GM12878 (cell line): ENCODE results near the gene CXorf65. TPM values are rescaled to one million over a fixed set of nuclear protein-coding genes. Genes with fewer than 3 reads are reported as not detected.

Source experiments
- ATAC-seq: fragments of 200-7000 bp; cut with Tn5 transposase; 3 replicates; pipeline ENCODE4 v1.9.1; 2020; ENCODE audit warnings: mild to moderate bottlenecking, moderate library complexity
- BruUV-seq: library from RNA; stranded (reverse); fragments of 400-500 nt; replicated peaks from 2 replicates; lab custom pipeline; 2021; lab: Mats Ljungman, UMichigan
- CTCF ChIA-PET: fragments of 300-600 bp; sonication (Branson Sonifier 250); formaldehyde crosslinking; extraction: SDS; loops from one replicate; lab custom pipeline; 2021; ENCODE audit warnings: inconsistent platforms; lab: Yijun Ruan, JAX
- POLR2A ChIA-PET: fragments of 350-600 bp; formaldehyde crosslinking; extraction: SDS; loops from one replicate; lab custom pipeline; 2021; ENCODE audit warnings: inconsistent platforms; lab: Charles Lee
- RAD21 ChIA-PET: fragments of 300-600 bp; sonication (Branson Sonifier 250); formaldehyde crosslinking; loops from one replicate; lab custom pipeline; 2023; ENCODE audit warnings: antibody characterized with exemption; ENCODE audit not compliant: unreplicated experiment; lab: Charles Lee
- SMC1A ChIA-PET: fragments of 300-600 bp; sonication (Branson Sonifier 250); formaldehyde crosslinking; loops from one replicate; lab custom pipeline; 2023; ENCODE audit not compliant: unreplicated experiment, uncharacterized antibody; lab: Charles Lee
- DNase-seq: peaks from one replicate; pipeline ENCODE4 v3.0.0-alpha.2; 2011; ENCODE audit warnings: low read depth, low spot score
- FAIRE-seq: peaks from 3 replicates; lab custom pipeline; 2011; peaks lifted over from hg19 to GRCh38; lab: Jason Lieb, UNC
- H2AFZ ChIP-seq: 2 replicates; pipeline ENCODE4 v1.6.0; 2011; ENCODE audit warnings: low read depth, low read length, control low read depth; ENCODE audit not compliant: control insufficient read depth
- H3K27ac ChIP-seq: 2 replicates; pipeline ENCODE4 v1.5.1; 2011; ENCODE audit warnings: control low read depth; ENCODE audit not compliant: control insufficient read depth, insufficient read depth
- H3K27me3 ChIP-seq, 2 experiments: replicated peaks in 1 of 2; 2 replicates each; pipeline versions ENCODE4 v1.6.0 to v1.6.1; 2011; ENCODE audit warnings: low read length in 1 of 2; ENCODE audit not compliant: control insufficient read depth in 2 of 2, insufficient read depth in 2 of 2
- H3K36me3 ChIP-seq, 2 experiments: 2 replicates each; pipeline ENCODE4 v1.5.1; 2011; ENCODE audit warnings: low read length in 1 of 2; ENCODE audit not compliant: control insufficient read depth in 2 of 2, insufficient read depth in 2 of 2
- H3K4me1 ChIP-seq: 2 replicates; pipeline ENCODE4 v1.6.1; 2011; ENCODE audit warnings: mild to moderate bottlenecking, low read length, moderate library complexity, mixed read lengths; ENCODE audit not compliant: control insufficient read depth, insufficient read depth
- H3K4me2 ChIP-seq: 2 replicates; pipeline ENCODE4 v1.6.0; 2011; ENCODE audit warnings: control low read depth; ENCODE audit not compliant: control insufficient read depth, insufficient read depth
- H3K4me3 ChIP-seq: fragments of 200-600 bp; sonication (generic); 2 replicates; pipeline ENCODE4 v1.5.1; 2016
- H3K79me2 ChIP-seq: 2 replicates; pipeline ENCODE4 v1.6.0; 2011; ENCODE audit warnings: low read length; ENCODE audit not compliant: control insufficient read depth, insufficient read depth
- H3K9ac ChIP-seq: 2 replicates; pipeline ENCODE4 v1.8.0; 2011; ENCODE audit warnings: low read length, control low read depth, mixed read lengths; ENCODE audit not compliant: control insufficient read depth, insufficient read depth
- H3K9me3 ChIP-seq: replicated peaks from 3 replicates; pipeline ENCODE4 v1.5.1; 2011; ENCODE audit warnings: mild to moderate bottlenecking, low read length; ENCODE audit not compliant: control insufficient read depth, insufficient read depth
- H4K20me1 ChIP-seq: 2 replicates; pipeline ENCODE4 v1.6.0; 2011; ENCODE audit not compliant: control insufficient read depth, insufficient read depth
- BACH1 ChIP-seq: fragments of 450-650 bp; IDR thresholded peaks from 2 replicates; pipeline ENCODE4 v1.6.1; 2017; ENCODE audit warnings: mild to moderate bottlenecking, borderline replicate concordance
- CHD1 ChIP-seq: IDR thresholded peaks from 2 replicates; pipeline ENCODE4 v1.6.1; 2012; ENCODE audit warnings: low read depth, low read length, improper control_type of control experiment
- DPF2 ChIP-seq: fragments of 450-650 bp; IDR thresholded peaks from 2 replicates; pipeline ENCODE4 v1.6.1; 2017; ENCODE audit warnings: mild to moderate bottlenecking
- FOS ChIP-seq: IDR thresholded peaks from 3 replicates; pipeline ENCODE4 v1.6.1; 2011; ENCODE audit warnings: borderline replicate concordance; ENCODE audit not compliant: insufficient read length; ENCODE audit errors: extremely low read depth
- HDAC2 ChIP-seq: fragments of 200-600 bp; sonication (generic); IDR thresholded peaks from 2 replicates; pipeline ENCODE4 v1.6.1; 2017
- IRF5 ChIP-seq: fragments of 450-650 bp; IDR thresholded peaks from 2 replicates; pipeline ENCODE4 v1.6.1; 2017; ENCODE audit warnings: borderline replicate concordance
- KDM1A ChIP-seq: fragments of 200-600 bp; sonication (generic); IDR thresholded peaks from 2 replicates; pipeline ENCODE4 v1.6.1; 2016; ENCODE audit warnings: borderline replicate concordance
- MEF2A ChIP-seq: IDR thresholded peaks from 2 replicates; pipeline ENCODE4 v1.6.1; 2011; ENCODE audit warnings: low read depth, mild to moderate bottlenecking, low read length, moderate library complexity; ENCODE audit not compliant: insufficient read depth
- MEF2B ChIP-seq: fragments of 450-650 bp; IDR thresholded peaks from 2 replicates; pipeline ENCODE4 v1.6.1; 2018; ENCODE audit warnings: mild to moderate bottlenecking, moderate library complexity; ENCODE audit not compliant: partially characterized antibody, poor library complexity, severe bottlenecking
- PBX3 ChIP-seq: IDR thresholded peaks from 2 replicates; pipeline ENCODE4 v1.6.1; 2011; ENCODE audit warnings: mild to moderate bottlenecking, low read depth, low read length, moderate library complexity; ENCODE audit not compliant: insufficient replicate concordance
- TCF12 ChIP-seq: IDR thresholded peaks from 2 replicates; pipeline ENCODE4 v1.6.1; 2011; ENCODE audit warnings: low read depth, mild to moderate bottlenecking, low read length
- WGBS: methylation state at CpG from one replicate; pipeline ENCODE4 v1.1.6; 2016; ENCODE audit warnings: low lambda C conversion rate; ENCODE audit not compliant: insufficient replicate concordance, insufficient coverage; ENCODE audit errors: missing lambda C conversion rate; 5-methylcytosine and 5-hydroxymethylcytosine counted together
- in situ Hi-C: fragments of 300-500 bp; cut with MboI; formaldehyde crosslinking; loops from 9 replicates; pipeline ENCODE4 v1.14.3; 2018; ENCODE audit warnings: mixed read lengths
- intact Hi-C: fragments of 100-400 bp; cut with micrococcal nuclease; formaldehyde crosslinking; loops from one replicate; pipeline ENCODE4 v1.14.2; 2022; ENCODE audit not compliant: unreplicated experiment
- polyA plus RNA-seq, 11 experiments: library from polyadenylated mRNA; depleted of rRNA in 4 of 11; unstranded in 6 of 11; stranded (reverse) in 5 of 11; fragments of >200 nt; fragmentation: Nextera tagmentation in 4 of 11; fragmentation: Illumina TruSeq in 1 of 11; extraction: Ambion mirVana in 4 of 11; extraction: Trizol in 1 of 11; gene quantifications; 1 replicate in 1 of 11; 2 replicates in 10 of 11; pipeline versions ENCODE4 v1.2.1 to v1.2.3, GENCODE V29; 2011 to 2016; ENCODE audit warnings: inconsistent platforms in 2 of 11, missing spikeins in 2 of 11, low read depth in 1 of 11
- total RNA-seq, 4 experiments: library from RNA; depleted of rRNA in 3 of 4; stranded (reverse); fragments of >200 nt in 3 of 4; fragmentation: Illumina TruSeq in 1 of 4; extraction: Trizol in 1 of 4; gene quantifications; 2 replicates each; pipeline versions ENCODE4 v1.2.1 to v1.2.3, GENCODE V29; 2013 to 2021

The CXorf65 gene
- total and polyA plus RNA-seq, 10 of the 15 experiments (the other 5 are each of a cell fraction or from before 2014, with no cell fraction given) = 0.82 to 4.8 (median 2.3) TPM

- ChIA-PET POLR2A (no interaction called here), RAD21 (no interaction called here), CTCF (no interaction called here), SMC1A (no interaction called here)
- H4K20me1 ChIP-seq = no peaks in the 10 kb centered on the region
- no peak for FAIRE-seq
- intact Hi-C loops = no loop called here
- no peak for TF ChIP-seq IRF5
- no peak for TF ChIP-seq MEF2B
- TF ChIP-seq TCF12 = no peak
- no peak for TF ChIP-seq MEF2A
- TF ChIP-seq CHD1 = no peak
- no peak for TF ChIP-seq BACH1
- no peak for TF ChIP-seq KDM1A
- no peak for TF ChIP-seq HDAC2
- no peak for TF ChIP-seq PBX3
- TF ChIP-seq DPF2 = no peak
- TF ChIP-seq FOS = no peak
- WGBS = 55% methylated on average over 6 of the region's 6 CpGs
- peaks cover 1 to 4% of the 10 kb centered on the region in 2 experiments; a peak in 2 of 4 replicates for H3K36me3 ChIP-seq
- no peaks in the 10 kb centered on the region for H3K27me3 ChIP-seq
- ATAC-seq = no peak
- no TSS peak for BruUV-seq
- no peak for DNase-seq
- H3K27ac ChIP-seq = no peak overlapping the region
- in situ Hi-C loops = no loop called here
- H3K79me2 ChIP-seq = no peaks in the 10 kb centered on the region
- H2AFZ ChIP-seq = no peak overlapping the region
- no peaks in the 10 kb centered on the region for H3K4me1 ChIP-seq
- no peak overlapping the region for H3K4me2 ChIP-seq
- no peaks in the 10 kb centered on the region for H3K9me3 ChIP-seq
- H3K9ac ChIP-seq = no peak overlapping the region
- H3K4me3 ChIP-seq = no peak overlapping the region
These were observed 33.9 kb upstream of the CXorf65 start for GRCh38 chrX:71140440-71140839.
